Neural cell (in vitro differentiated cells): Measurements from ENCODE around the gene VPS72.

ENCODE experiments used
- SMC3 ChIP-seq: fragments of 450-650 bp; conservative IDR thresholded peaks from 2 replicates; pipeline ENCODE4 v1.6.1; 2014; ENCODE audit warnings: antibody characterized with exemption, mild to moderate bottlenecking, moderate library complexity; ENCODE audit not compliant: poor library complexity
- TAF1 ChIP-seq: IDR thresholded peaks from 2 replicates; pipeline ENCODE4 v1.6.1; 2012; ENCODE audit warnings: low read depth
- TF ChIP-seq, protein P1 (sequence below): fragments of 450-650 bp; IDR thresholded peaks from 2 replicates; pipeline ENCODE4 v1.5.1; 2014; ENCODE audit warnings: antibody characterized with exemption, mild to moderate bottlenecking, moderate library complexity; ENCODE audit not compliant: poor library complexity, severe bottlenecking
- TF ChIP-seq, protein P2 (sequence below): IDR thresholded peaks from 2 replicates; pipeline ENCODE4 v1.6.1; 2012; ENCODE audit warnings: borderline replicate concordance

DNA sequence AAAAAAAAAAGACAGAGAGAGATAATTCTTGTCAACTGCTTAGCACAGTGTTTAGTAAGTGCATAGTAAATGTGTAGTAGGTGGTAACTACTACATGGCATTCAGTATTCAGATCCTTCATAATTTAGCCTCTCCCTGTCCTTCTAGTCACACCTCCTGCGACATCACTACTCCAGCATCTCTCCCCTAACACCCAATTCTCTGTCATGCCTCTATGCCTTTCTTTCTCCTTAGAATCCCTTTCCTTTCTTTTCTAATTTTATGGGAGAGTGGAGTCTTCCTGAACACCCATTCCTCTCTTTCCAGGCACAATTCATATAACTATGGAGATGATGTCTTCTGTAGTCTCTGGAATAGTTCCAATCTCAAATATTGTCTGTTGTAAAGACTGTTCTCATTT, 3.9 kb upstream of the VPS72 start:
- TF ChIP-seq, protein P1, sequence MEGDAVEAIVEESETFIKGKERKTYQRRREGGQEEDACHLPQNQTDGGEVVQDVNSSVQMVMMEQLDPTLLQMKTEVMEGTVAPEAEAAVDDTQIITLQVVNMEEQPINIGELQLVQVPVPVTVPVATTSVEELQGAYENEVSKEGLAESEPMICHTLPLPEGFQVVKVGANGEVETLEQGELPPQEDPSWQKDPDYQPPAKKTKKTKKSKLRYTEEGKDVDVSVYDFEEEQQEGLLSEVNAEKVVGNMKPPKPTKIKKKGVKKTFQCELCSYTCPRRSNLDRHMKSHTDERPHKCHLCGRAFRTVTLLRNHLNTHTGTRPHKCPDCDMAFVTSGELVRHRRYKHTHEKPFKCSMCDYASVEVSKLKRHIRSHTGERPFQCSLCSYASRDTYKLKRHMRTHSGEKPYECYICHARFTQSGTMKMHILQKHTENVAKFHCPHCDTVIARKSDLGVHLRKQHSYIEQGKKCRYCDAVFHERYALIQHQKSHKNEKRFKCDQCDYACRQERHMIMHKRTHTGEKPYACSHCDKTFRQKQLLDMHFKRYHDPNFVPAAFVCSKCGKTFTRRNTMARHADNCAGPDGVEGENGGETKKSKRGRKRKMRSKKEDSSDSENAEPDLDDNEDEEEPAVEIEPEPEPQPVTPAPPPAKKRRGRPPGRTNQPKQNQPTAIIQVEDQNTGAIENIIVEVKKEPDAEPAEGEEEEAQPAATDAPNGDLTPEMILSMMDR: no peak
- TF ChIP-seq, protein P2, sequence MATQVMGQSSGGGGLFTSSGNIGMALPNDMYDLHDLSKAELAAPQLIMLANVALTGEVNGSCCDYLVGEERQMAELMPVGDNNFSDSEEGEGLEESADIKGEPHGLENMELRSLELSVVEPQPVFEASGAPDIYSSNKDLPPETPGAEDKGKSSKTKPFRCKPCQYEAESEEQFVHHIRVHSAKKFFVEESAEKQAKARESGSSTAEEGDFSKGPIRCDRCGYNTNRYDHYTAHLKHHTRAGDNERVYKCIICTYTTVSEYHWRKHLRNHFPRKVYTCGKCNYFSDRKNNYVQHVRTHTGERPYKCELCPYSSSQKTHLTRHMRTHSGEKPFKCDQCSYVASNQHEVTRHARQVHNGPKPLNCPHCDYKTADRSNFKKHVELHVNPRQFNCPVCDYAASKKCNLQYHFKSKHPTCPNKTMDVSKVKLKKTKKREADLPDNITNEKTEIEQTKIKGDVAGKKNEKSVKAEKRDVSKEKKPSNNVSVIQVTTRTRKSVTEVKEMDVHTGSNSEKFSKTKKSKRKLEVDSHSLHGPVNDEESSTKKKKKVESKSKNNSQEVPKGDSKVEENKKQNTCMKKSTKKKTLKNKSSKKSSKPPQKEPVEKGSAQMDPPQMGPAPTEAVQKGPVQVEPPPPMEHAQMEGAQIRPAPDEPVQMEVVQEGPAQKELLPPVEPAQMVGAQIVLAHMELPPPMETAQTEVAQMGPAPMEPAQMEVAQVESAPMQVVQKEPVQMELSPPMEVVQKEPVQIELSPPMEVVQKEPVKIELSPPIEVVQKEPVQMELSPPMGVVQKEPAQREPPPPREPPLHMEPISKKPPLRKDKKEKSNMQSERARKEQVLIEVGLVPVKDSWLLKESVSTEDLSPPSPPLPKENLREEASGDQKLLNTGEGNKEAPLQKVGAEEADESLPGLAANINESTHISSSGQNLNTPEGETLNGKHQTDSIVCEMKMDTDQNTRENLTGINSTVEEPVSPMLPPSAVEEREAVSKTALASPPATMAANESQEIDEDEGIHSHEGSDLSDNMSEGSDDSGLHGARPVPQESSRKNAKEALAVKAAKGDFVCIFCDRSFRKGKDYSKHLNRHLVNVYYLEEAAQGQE: no peak
- TF ChIP-seq TAF1: no peak
- TF ChIP-seq SMC3: no peak
